Keratinocyte (primary cell): ENCODE measurements around the gene KCNH8.

Experiments
- EZH2 ChIP-seq: IDR thresholded peaks from one replicate; pipeline ENCODE4 v1.6.1; 2012; ENCODE audit warnings: inconsistent platforms, mild to moderate bottlenecking, low read length, moderate library complexity
- TF ChIP-seq, protein P1 (sequence below), 3 experiments: IDR thresholded peaks in 1 of 3; conservative IDR thresholded peaks in 1 of 3; optimal IDR thresholded peaks in 1 of 3; 2 replicates in 2 of 3; 3 replicates in 1 of 3; pipeline versions ENCODE3 to v1.5.1; 2011; ENCODE audit warnings: low read length in 3 of 3, mild to moderate bottlenecking in 3 of 3, moderate library complexity in 2 of 3, control low read depth in 1 of 3, inconsistent platforms in 1 of 3; ENCODE audit not compliant: insufficient read depth in 2 of 3; ENCODE audit errors: extremely low read depth in 1 of 3

DNA sequence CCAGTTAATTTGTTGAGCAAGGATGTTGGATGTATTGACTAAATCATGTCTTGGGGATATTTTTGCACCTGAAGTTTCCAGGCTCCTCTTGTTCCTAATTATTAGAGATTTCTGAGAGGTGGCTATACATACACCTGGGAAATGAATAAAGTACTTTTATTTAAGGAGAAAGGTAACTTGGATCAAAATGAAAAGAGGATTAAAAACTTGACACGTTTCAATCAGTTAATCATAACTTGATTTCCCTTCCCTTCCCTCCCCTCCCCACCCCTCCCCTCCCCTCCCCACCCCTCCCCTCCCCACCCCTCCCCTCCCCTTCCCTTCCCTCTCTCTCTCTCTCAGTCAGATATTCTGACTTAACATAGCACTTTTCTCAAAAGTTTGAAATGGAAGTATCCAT lies 126.3 kb downstream of the KCNH8 start:
- TF ChIP-seq, protein P1, sequence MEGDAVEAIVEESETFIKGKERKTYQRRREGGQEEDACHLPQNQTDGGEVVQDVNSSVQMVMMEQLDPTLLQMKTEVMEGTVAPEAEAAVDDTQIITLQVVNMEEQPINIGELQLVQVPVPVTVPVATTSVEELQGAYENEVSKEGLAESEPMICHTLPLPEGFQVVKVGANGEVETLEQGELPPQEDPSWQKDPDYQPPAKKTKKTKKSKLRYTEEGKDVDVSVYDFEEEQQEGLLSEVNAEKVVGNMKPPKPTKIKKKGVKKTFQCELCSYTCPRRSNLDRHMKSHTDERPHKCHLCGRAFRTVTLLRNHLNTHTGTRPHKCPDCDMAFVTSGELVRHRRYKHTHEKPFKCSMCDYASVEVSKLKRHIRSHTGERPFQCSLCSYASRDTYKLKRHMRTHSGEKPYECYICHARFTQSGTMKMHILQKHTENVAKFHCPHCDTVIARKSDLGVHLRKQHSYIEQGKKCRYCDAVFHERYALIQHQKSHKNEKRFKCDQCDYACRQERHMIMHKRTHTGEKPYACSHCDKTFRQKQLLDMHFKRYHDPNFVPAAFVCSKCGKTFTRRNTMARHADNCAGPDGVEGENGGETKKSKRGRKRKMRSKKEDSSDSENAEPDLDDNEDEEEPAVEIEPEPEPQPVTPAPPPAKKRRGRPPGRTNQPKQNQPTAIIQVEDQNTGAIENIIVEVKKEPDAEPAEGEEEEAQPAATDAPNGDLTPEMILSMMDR (optimal IDR thresholded peaks at IDR 0.05 in 1 of 3, IDR thresholded peaks at IDR 0.05 in 1 of 3, conservative IDR thresholded peaks at IDR 0.05 in 1 of 3; ENCODE audit: extremely low read depth in 1 of 3, insufficient read depth in 2 of 3, low read length in 3 of 3) = no peak
- no peak for TF ChIP-seq EZH2
